Lower leg skin (tissue), 4 donors: ENCODE data around the gene KCNS3. TPM values are rescaled to one million over a fixed set of nuclear protein-coding genes. Genes with fewer than 3 reads are reported as not detected.

Experiments used
- DNase-seq, 2 donors: peaks; one replicate each; pipeline ENCODE4 v3.0.0-alpha.2; 2019; ENCODE audit warnings: low spot score in 2 of 2
- H3K4me3 ChIP-seq: fragments of 200-600 bp; sonication (generic); 2 replicates; pipeline ENCODE4 v1.5.1; 2017; ENCODE audit warnings: mild to moderate bottlenecking, low read depth; ENCODE audit not compliant: poor library complexity, severe bottlenecking
- POLR2A ChIP-seq, 2 donors: fragments of 450-650 bp; IDR thresholded peaks; one replicate each; pipeline ENCODE4 v1.6.1; 2016 to 2017; ENCODE audit warnings: antibody characterized with exemption in 2 of 2, mild to moderate bottlenecking in 1 of 2, moderate library complexity in 1 of 2
- WGBS, 2 donors: methylation state at CpG; one replicate each; pipeline ENCODE4 v1.1.5; 2018; 5-methylcytosine and 5-hydroxymethylcytosine counted together
- intact Hi-C: fragments of 100-400 bp; cut with DNase I; formaldehyde crosslinking; loops from one replicate; pipeline ENCODE4 v1.15.0; 2023; ENCODE audit warnings: low total_unique reads
- total RNA-seq, 4 donors: library from RNA; depleted of rRNA; stranded (reverse); fragments of >200 nt; gene quantifications; one replicate each; pipeline ENCODE4 v1.1.0, GENCODE V29; 2016
- TF ChIP-seq, protein P1 (sequence below), 3 donors: fragments of 450-650 bp; IDR thresholded peaks; one replicate each; pipeline ENCODE4 v1.5.1; 2016; ENCODE audit warnings: antibody characterized with exemption in 3 of 3, mild to moderate bottlenecking in 3 of 3, moderate library complexity in 2 of 3

KCNS3 gene
- total RNA-seq, 4 donors from 2014 or later: 11.0 to 35.4 (median 17.9) TPM

- DNase-seq: no peak
- WGBS, 2 donors: 42 to 53% methylated on average over 2 of the region's 2 CpGs
- H3K4me3 ChIP-seq: no peak overlapping the region
- TF ChIP-seq, protein P1, sequence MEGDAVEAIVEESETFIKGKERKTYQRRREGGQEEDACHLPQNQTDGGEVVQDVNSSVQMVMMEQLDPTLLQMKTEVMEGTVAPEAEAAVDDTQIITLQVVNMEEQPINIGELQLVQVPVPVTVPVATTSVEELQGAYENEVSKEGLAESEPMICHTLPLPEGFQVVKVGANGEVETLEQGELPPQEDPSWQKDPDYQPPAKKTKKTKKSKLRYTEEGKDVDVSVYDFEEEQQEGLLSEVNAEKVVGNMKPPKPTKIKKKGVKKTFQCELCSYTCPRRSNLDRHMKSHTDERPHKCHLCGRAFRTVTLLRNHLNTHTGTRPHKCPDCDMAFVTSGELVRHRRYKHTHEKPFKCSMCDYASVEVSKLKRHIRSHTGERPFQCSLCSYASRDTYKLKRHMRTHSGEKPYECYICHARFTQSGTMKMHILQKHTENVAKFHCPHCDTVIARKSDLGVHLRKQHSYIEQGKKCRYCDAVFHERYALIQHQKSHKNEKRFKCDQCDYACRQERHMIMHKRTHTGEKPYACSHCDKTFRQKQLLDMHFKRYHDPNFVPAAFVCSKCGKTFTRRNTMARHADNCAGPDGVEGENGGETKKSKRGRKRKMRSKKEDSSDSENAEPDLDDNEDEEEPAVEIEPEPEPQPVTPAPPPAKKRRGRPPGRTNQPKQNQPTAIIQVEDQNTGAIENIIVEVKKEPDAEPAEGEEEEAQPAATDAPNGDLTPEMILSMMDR (IDR thresholded peaks at IDR 0.05): no peak
- TF ChIP-seq POLR2A (IDR thresholded peaks at IDR 0.05): no peak
- intact Hi-C loops: no loop called here
These were observed 16.1 kb downstream of the KCNS3 start for GRCh38 chr2:17894556-17894955.

- DNase-seq: no peak
- TF ChIP-seq, protein P1 (IDR thresholded peaks at IDR 0.05): no peak
- no peak for TF ChIP-seq POLR2A (IDR thresholded peaks at IDR 0.05)
- intact Hi-C loops: no loop called here
- 69% methylated on average over 4 of the region's 4 CpGs for WGBS, 2 donors
- no peak overlapping the region for H3K4me3 ChIP-seq
These were observed 21.4 kb downstream of the KCNS3 start for GRCh38 chr2:17899871-17900270.

- TF ChIP-seq POLR2A (IDR thresholded peaks at IDR 0.05): no peak
- intact Hi-C loops: no loop called here
- no peak for DNase-seq
- no peak overlapping the region for H3K4me3 ChIP-seq
- WGBS, 2 donors: 14 to 21% methylated on average over 5 of the region's 5 CpGs
These were observed 22.8 kb downstream of the KCNS3 start for GRCh38 chr2:17901246-17901645.

GRCh38 chr2:17910980-17911379 is 32.5 kb downstream of the KCNS3 start:
- intact Hi-C loops: no loop called here
- TF ChIP-seq POLR2A (IDR thresholded peaks at IDR 0.05): no peak
- TF ChIP-seq, protein P1 (IDR thresholded peaks at IDR 0.05): no peak
- DNase-seq: no peak
- no peak overlapping the region for H3K4me3 ChIP-seq
- WGBS, 2 donors: 80 to 84% methylated on average over 5 of the region's 5 CpGs

DNA sequence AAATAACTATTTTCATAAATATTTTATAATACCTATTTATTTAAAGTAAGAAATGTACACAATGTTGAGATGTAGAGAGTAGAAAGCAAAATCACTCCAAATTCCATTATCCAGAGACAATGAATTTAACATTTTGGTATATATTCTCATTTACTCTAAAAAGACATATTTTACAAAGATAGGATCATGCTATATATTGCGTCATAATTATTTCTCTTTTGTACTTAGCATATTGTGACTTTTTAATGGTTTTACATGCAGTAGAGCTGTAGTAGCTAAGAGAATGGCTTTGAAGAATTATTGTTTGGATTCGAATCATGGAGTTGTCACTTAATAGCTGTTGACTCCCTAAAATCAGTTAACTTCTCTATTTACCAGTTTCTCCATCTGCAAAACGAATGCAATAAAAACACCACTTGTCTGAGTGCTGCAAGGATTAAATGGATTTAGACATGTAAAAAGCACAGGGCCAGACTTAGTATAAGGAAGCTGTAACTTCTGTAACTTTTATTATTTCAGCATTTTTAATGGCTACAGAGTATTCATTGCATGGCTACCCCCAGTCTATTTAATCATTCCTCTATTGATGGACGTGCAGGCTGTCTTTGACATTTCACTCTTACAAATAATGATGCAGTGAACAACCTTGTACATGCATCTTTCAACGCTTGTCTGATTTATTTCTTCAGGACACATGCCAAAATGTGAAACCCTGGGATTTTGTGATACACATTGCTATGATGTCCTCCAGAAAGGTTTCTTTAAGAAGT is 33.2 kb downstream of the KCNS3 start:
- intact Hi-C loops: no loop called here
- WGBS, 2 donors: 54 to 56% methylated on average over 5 of the region's 5 CpGs
- TF ChIP-seq, protein P1 (IDR thresholded peaks at IDR 0.05): no peak
- TF ChIP-seq POLR2A (IDR thresholded peaks at IDR 0.05): no peak
- DNase-seq: no peak
- no peak overlapping the region for H3K4me3 ChIP-seq

- WGBS, 2 donors: 45 to 69% methylated on average over 5 of the region's 5 CpGs
- TF ChIP-seq, protein P1 (IDR thresholded peaks at IDR 0.05): no peak
- TF ChIP-seq POLR2A (IDR thresholded peaks at IDR 0.05): no peak
These were observed 33.8 kb downstream of the KCNS3 start for GRCh38 chr2:17912266-17912691.

More at GRCh38 chr2:17912266-17912691, 33.8 kb downstream of the KCNS3 start:
- no peak for DNase-seq
- no peak overlapping the region for H3K4me3 ChIP-seq
- intact Hi-C loops: no loop called here
